Astrocyte of the spinal cord (primary cell): ENCODE data around the gene SYCP2.

Experiments
- DNase-seq: peaks from one replicate; pipeline ENCODE4 v3.0.0; 2011; ENCODE audit warnings: low read depth, low spot score
- H3K4me3 ChIP-seq: 2 replicates; pipeline ENCODE4 v1.5.1; 2011; ENCODE audit warnings: low read depth, mild to moderate bottlenecking, low read length, moderate library complexity
- in situ Hi-C: cut with HindIII; loops from 2 replicates; pipeline ENCODE4 v1.10.0; 2017; ENCODE audit warnings: low sequenced_read_pairs
- TF ChIP-seq, protein P1 (sequence below): IDR thresholded peaks from 2 replicates; pipeline ENCODE4 v1.5.1; 2012; ENCODE audit warnings: low read depth, mild to moderate bottlenecking, low read length, inconsistent platforms

Gene SYCP2

DNA sequence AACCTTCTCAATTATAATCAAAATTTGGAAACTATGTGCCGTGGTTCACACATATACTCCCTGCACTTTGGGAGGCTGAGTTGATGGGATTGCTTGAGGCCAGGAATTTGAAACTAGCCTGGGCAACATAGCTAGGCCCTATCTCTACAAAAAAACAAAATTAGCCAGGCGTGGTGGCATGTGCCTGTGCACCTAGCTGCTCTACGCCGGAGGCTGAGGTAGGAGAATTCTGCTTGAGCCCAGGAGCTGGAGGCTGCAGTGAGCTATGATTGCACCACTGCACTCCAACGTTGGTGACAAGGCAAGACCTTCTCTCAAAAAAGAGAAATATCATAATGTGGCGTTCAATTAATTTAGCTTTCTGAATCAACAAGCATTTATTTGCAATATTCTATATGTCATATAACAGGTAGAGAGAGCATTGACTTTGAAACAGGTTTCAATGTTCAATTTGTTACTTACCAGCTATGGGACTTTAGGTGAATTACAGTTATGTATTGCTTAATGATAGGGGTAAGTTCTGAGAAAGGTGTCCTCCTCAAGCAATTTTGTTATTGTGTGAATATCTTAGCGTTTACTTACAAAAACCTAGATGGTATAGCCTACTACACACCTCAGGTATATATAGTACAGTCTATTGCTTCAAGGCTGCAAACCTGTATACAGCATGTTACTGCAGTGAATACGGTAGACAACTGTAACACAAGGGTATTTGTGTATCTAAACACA, 2.2 kb upstream of the SYCP2 start:
- no peak for DNase-seq
- H3K4me3 ChIP-seq: no peak overlapping the region
- in situ Hi-C loops: no loop called here
- TF ChIP-seq, protein P1, sequence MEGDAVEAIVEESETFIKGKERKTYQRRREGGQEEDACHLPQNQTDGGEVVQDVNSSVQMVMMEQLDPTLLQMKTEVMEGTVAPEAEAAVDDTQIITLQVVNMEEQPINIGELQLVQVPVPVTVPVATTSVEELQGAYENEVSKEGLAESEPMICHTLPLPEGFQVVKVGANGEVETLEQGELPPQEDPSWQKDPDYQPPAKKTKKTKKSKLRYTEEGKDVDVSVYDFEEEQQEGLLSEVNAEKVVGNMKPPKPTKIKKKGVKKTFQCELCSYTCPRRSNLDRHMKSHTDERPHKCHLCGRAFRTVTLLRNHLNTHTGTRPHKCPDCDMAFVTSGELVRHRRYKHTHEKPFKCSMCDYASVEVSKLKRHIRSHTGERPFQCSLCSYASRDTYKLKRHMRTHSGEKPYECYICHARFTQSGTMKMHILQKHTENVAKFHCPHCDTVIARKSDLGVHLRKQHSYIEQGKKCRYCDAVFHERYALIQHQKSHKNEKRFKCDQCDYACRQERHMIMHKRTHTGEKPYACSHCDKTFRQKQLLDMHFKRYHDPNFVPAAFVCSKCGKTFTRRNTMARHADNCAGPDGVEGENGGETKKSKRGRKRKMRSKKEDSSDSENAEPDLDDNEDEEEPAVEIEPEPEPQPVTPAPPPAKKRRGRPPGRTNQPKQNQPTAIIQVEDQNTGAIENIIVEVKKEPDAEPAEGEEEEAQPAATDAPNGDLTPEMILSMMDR: no peak

DNA sequence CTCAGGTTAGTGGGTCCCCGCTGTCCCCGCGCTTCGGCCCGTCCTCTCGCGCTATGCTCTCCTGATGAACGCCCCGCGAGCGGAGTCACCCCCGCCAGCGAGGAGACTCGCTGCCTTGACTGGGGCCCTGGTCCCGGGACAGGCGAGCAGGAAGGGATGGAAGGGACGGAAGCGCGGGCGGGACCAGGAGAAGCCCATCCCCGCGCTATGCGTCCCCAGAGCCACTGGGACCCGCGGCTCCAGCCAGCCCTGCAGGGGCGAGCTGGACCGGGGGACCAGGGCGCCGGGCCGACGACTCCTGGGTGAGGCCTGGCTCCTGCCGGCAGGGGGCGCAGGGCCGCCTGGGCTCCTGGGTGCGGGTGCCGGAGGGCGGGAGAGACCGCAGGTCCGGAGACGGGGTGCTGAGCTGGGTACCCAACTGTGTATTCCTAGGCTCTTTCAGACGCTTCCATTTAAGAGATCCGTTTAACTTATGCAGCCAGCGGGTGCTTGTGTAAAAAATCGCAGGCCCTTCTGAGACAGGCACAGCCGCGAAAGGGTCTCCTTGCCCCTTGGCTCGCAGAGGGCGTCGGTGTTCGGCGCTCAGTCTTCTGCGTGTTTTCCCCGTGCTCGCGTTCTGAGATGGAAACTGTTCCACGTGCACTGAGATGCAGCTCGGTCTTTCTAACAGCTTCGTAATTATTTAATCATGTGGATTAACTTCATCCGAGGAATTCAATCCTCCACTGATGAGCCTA, 580 bp upstream of the SYCP2 start:
- peak; percentile 58 for DNase-seq
- TF ChIP-seq, protein P1: peak; percentile 86
- in situ Hi-C loops: no loop called here
- H3K4me3 ChIP-seq: peak overlapping the region; percentile 57

DNA sequence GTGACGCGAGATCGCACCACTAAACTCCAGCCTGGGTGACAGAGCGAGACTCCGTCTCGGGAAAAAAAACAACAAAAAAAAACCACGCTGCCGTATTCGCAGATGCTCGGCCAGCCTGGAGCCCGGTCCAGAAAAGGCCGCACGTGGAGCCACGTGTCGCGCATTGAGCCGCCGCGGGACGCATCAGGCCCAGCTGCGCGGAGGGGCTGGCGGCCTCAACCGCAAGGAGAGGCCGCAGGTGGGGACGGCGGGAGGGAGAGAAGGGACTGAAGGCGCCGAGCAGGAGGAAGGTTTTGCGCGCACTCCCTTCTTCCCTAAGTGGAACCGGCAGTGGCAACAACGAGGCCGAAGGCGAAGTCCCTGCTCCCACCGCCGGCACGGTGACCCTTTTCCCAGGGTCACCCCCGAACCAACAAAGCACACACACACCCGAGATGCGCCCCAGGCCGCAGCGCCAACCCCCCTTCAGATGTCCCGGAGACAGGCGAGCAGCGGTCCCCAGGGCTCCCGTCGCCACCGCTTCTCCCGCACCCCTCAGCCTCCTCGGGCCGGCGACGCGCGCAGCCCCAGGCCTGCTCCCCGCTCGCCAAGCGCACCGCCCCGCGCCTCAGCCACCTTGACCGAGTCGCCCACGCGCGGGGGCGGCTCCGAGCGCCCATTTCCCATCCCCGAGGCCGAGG, 681 bp downstream of the SYCP2 start:
- in situ Hi-C loops: no loop called here
- H3K4me3 ChIP-seq: no peak overlapping the region
- DNase-seq: no peak
- TF ChIP-seq, protein P1: no peak

DNA sequence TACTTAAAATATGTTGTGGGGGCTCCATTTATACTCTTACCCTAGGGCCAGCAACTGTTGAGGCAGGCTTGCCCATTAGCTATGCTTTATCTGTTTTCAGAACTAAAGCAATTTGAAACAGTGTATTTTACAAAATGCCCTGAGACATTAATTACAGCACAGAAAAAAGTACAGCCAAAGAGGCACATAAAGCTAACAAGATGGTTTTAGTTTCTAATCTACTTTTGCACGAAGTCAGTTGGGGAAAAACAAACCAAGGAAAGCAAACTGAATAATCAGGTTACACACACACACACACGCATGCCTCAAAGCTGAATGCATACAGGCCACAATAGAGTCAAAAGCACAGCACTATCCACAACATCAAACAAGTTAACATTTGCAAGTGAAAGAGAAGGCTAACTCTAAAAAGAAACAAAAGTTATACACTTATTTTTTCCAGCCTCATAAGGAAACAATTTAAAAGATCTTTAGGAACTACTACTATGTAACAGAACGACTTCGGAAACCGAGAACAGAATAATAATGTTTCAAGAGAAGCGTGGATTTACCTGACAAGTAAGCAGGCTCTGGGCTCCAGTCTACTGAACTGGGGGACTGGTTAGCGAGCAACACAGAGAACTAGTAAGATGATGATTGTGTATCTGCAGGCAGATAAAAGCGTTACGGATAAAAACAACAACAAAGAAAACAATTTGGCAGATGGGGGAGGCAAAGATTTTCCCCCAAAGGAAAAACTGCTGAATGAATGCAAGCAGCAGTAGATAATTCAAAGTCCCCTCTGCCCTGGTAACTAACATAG, 1.7 kb downstream of the SYCP2 start:
- H3K4me3 ChIP-seq: no peak overlapping the region
- DNase-seq: no peak
- in situ Hi-C loops: no loop called here
- TF ChIP-seq, protein P1: no peak

DNA sequence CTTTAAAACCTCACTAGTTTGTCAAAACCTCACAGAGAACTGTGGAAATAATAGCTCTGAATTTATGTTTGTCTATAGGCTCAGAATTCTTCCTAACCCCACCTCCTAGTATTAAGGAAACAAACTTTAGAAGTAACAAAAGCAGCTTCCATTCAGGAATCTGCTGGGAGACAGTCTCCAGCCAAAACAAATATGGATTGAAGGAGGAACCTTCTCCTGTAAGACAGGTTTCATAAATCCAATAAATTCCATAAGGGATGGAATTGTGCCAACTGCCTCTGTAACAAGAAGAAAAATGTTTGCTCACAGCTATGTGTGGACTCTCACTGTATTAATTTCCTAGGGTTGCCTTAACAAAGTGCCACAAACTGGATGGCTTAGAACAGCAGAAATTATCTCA, 7.5 kb downstream of the SYCP2 start:
- H3K4me3 ChIP-seq: no peak overlapping the region
- DNase-seq: no peak
- TF ChIP-seq, protein P1: no peak
- in situ Hi-C loops: no loop called here

DNA sequence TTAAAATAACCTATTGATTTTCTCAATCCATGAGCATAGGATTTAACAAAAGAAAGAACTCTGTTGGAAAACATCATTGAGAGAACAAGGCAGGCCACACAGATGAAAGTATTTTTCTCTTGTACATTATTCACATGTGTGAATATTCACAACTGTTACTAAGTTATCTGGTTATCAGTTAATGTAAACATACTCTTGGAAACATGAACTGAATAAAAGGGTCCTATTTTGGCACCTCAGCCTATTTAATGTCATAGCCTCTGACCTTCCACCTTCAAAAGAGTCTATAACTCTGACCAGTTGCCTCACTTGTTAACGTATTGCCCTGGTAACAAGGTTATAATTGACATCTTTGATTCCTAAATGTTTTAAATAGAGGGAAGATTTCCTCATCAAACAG, 8.1 kb downstream of the SYCP2 start:
- DNase-seq: no peak
- TF ChIP-seq, protein P1: no peak
- no peak overlapping the region for H3K4me3 ChIP-seq
- in situ Hi-C loops: no loop called here
